Hippocampal formation (tissue), 2 donors: ENCODE results near the gene TXNRD2.

Source experiments
- DNase-seq, 2 donors: peaks; one replicate each; lab custom pipeline; 2025; lab: John Stamatoyannopoulos, UW

Gene TXNRD2

DNA sequence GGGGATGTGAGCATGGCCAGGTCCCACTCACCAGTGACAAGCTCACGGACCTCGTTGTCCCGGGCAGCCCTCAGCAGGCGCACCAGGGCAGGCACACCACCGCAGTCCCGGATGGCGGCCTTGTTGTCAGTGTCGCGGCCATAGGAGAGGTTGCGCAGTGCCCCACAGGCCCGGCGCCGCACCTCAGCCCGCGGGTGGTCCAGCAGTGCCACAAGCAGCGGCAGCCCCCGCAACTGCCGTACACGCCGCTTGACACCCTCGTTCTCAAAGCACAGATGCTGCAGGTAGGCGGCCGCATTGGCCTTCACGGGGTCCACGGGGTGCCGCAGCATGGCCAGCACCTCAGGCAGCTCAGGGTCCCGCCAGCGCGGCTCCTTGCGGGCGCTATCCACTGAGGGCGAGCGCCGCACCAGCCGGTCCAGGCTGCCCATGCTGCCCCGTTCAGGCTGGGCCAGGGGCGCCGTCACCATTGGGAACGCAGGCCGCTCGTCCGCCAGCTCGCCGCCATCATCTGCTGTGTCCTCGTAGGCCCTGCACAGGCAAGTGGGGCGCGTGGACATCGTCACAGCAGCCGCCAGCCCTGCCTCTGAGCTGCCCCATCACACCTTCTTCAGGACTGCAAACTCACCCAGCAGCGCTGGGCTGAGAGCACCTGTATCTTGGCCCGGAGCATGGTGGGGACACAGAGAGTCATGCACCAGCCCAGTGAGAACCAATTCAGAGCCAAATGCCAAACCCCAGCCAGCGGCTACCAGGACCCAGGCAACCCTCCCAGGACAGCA is 38.3 kb upstream of the TXNRD2 start:
- no peak for DNase-seq

DNA sequence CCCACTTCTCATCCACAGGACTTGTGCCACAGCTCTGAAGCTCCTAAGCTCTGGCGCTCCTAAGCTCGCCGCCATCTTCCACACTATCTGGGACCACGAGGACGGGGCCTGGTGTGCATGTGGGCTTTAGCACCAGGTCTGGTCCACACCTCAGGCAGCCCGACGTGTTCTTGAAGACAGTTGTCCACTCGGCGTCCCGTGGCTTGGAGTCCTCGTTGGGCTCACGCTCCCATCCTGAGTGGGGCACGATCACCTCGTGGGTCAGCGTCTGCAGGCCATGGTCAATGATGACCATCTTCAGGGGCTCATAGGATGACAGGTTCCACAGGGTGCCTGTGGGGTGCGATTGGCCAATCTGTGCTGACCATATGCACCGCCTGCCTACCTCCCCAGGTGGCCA is 37.1 kb upstream of the TXNRD2 start:
- DNase-seq, result no peak

DNA sequence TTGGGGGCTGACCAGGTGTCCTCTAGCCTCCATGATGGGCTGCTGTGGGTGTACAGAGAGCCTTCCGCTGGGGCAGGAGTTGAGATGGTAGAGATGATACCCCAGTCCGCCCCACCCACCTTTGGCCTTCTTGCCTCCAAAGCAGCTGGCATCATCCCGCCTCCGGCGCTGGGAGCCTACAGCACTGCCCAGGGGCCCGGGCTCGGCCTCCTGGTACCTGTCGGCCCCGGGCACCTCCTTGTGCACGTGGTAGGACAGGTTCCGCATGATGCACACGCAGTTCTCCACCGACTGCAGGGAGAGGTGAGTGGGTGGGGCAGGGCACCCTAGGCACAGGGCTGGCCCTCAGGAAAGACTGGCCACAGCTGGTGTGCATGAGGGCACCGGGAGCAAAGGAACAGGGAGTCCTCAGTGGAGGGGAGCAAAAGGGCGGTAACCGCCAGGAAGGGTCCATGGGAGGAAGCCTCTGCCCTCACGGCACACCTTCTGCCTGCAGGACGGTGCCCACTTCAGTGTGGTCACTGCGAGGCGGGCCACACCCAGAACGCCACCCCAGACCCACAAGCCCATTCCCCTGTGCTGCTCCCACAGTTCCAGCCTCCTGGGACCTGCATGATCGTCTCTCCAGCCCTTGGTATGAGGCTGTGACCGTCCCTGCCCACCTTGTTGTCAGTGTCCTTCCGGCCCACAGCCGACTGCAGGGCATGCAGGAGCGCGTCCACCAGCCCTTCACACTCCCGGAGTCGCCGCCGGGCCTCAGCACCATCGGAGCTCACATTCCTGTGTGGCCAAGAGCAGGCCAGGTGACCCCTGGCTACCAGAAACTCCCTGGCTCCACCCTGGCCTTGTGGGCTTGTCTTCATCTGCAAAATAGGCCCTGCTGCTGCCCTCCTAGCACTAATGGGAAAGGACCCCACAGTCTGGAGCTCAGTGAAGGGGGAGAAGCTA is 36.0 kb upstream of the TXNRD2 start:
- no peak for DNase-seq

DNA sequence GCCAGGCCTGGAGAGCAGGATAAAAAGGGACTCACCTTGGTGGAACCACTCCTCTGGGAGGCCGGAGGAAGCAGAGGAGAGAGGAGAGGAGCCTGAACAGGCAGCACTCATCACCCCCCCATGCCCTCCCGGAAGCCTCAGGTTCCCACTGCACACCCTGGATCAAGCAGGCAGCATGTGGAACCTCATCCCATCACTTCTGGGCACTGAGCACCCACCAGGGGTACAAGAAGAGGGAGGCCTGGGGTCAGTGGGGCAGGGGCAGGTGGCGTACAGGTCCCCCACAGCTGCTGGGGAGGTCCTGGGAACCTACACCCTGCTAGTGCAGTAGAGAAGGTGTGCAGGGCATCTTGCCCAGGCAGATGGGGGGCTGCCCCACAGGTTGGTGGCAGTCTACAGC is 35.1 kb upstream of the TXNRD2 start:
- no peak for DNase-seq

DNA sequence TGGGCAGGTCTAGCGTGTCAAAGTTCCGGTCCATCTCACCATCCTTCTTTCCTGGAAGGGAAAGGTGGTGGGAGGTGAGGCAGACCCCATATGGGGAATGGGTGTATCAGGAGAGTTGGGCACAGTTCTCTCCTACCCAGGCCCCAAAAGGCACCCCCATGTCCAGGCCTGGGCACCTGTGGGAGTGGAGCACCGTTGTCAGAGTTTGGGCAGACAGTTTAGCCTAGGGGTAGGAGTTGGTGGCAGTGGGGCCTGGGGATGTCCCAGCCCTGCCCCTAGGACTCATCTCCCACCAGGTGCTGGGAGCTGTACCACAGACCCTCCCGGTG is 34.1 kb upstream of the TXNRD2 start:
- DNase-seq, result no peak

DNA sequence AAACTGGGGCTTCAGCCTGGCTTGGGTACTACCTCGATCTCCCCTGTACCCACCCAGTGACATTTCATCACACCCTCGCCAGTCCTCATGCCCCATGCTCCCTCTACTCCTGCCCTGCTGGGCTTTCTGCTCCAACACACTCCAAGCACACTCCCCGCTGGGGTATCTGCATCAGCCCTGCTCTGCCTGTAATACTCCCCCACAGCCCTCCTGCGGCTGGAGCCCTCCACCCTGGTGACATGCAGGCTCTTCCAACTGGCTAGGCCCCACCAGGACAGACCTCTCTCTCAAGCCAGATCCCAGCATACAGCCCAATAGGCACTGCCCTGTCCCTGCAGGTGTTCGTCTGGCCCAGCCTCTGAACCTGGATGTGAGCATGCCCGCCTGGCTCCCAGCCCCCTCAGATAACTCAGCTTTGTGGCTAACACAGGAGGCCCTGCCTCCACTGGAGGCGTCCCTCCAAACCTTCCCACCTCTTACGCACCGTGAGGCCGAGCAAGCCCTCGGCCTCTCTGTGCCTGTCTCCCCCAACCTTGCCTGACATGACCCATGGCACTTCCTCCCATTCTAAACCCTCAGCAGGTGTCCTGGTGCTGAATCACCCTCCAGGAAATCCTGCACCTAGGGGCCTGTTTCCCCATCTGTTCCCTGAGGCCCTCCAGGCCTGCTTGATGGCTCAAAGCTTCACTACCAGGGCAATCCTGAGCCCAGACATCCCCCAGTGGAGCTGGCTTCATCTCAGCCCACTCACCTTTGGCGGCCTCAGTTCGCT is 33.5 kb upstream of the TXNRD2 start:
- DNase-seq, result no peak

DNA sequence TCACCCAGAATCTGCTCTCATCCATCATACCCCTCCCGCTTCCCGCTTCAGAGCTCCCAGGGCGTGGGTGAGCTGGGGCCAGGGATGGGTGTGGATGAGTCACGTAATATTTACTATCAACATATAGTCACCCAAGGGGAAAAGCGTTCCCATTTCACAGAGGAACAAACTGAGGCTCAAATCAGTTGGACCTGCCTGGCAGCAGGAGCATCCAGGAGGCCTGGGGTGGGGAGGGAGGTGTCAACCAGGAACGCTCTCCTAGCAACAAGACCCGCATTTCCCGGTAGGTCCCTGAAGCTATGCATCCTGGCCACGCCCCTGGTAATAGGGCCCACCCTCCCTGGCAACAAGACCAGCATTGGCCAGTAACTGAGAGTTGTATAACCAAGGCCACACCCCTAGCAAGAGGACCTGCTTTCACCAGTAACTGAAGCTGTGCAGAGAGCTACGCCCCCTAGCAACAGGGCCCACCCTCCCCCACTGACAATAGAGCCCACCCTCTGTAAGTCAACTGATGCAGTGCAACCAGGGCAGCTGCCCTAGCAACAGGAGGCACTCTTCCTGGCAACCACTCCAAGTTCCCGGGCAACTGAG is 32.7 kb upstream of the TXNRD2 start:
- no peak for DNase-seq

DNA sequence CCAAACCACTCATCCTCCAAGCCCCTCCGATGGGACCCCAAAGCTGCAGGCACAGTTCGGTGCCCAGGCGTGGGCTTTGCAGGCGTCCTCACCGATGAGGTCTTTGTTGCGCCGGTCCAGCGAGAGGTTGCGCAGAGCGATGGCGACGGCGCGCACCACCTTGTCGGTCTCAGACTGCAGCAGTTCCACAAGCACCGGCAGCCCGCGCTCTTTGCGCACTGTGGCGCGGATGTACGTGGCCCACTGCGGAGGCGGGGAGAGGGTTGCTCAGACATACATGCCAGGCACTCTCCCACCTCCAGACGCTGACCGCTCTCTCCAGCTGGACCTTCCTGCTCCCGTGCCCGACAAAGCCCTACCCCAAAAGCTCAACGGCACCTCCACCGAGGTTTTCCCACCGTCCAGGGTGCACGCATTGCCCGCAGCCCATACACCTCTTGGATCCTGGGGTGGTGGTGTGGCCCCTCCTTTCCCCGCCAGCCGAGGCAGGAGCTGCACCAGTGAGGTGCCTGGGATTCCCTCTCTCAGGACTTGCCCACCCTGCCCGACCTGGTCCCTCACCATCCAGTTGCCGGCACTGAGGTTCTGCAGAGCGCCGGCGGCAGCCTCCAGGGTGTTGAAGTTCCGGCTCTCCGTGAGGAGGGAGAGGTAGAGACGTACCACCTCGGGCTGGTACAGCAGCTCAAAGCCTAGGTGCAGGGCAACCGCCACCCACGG is 32.1 kb upstream of the TXNRD2 start:
- no peak for DNase-seq

DNA sequence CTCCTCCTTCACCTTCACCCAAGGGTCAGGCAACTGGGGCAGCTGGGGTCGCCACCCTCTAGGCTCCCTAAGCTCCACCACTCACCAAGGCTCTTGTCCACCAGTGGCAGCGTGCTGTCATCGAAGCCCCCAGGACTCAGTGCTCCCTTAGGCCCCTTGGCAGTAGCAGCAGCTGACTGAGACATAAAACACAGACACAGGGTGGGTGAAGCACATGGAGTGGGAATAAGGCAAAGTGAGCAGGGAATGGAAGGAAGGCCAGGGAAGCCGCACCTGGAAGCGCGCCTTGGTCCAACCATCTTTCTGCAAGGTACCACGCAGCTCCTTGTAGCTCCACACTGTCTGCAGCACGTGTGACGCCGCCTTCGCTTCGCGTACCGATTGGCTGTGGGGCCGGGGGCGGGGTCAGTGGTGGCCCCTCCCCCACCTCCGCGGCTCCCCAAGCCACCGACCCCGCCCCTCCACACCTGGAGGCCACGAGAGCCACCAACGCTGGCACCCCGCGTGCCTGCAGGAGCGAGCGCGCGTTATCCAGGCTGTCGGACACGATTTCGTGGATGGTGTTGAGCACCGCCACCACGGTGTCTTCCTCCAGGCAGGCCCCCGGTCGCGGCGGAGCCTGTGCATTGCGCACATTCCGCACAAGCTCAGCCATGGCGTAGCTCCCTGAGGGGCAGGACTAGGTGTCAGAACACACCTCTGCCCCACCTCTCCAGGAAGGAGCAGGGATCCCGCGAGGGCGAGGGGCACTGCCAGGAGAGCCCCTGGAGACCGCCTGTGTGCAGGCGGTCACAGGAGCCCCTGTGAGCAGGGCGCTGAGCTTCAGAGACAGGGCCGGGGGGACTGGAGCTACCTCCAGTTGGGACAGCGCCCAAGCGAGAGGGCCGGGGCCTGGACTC is 31.3 kb upstream of the TXNRD2 start:
- no peak for DNase-seq

DNA sequence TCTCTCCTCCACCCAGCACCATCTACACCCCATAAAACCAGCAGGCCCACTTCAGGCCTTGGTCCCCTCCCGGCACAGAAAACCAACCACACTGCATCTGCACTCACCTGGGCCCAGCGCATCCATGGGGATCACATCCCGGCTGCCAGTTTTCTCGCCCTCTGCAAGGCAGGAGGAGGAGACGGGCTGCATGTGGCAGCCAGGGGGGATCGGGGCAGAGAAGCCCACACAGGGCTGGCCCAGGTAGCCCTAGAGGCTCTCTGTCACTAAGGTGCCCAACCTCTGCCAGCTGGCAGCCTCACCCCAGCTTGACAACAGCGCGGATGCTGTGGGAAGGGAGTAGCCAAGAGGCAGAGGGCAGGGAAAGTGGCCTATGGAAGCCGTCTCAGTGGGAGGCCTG is 30.6 kb upstream of the TXNRD2 start:
- no peak for DNase-seq

DNA sequence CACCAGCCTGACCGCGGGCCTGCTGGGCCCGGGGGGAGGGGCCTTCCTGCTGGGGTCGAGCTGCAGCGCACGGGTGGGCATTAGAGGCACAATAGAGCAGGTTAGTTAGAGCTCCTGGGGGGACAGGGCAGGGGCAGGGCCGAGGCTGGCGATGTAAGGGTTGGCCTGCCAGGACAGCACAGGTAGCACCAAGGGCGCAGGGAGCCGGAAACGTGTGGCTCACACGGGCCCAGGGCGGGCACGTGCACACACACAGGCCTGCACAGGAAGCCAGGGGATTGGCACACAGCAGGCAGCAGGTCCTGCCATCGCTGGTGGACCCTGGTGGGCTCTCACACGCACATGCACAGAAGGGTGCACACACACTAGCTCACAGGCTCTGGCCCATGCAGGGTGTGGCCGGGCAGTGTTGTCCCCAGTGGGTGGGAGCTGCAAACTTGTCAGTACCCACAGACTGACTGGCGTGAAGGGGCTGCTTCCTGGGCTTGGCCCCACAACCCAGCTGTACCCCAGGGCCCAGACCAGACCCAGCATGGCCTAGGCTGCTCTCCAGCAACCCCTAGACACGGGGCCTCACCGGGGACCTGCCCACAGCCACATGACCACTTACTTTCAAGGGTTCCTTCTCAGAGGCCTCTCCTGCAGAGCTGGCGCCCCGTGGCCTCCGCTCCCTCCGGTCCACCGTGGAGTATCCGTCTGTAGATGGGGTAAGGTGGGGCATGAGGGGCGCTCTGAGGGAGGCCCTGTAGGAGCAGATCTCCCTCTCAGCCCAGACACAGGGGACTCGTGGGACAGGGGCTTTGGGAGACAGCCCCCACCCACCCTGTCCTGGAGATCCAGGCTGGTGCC is 29.9 kb upstream of the TXNRD2 start:
- DNase-seq, result no peak

DNA sequence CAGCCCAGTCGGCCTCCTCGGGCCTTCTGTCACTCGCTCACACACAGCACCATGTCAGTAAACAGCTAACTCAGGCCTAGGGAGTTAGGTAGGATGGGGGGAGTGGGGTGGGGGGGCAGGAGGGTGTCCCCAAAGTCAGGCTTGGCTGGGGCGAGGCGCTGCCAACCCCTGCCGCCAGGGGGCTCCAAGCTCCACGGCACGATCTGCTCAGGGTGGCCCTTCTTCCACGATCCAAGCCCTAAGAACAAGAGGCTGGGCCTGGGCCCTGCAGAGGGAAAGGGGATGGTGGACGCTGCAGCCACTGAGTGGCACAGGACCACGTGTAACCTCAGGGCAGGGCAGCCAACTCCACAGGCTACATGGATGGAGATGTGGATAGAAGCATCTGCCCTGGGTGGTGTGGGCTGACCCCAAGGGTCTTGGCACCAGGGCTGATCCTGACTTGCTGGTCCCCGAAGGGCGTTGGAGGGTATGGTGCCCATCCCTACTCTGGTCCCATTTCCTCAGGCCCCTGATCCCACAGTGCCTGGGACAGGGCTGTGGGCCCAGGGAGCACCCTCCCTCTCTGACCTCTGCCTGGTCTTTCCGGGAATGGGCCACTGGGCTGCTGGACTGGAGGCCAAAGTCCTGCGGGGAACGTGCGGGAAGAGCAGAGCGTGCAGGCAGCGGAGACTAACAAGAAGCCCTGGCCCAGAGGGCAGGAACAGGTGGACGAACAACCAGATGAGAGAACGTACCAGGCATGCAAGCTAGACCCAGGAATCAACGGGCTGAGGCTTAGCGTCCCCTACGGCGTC is 29.1 kb upstream of the TXNRD2 start:
- DNase-seq, result peak; percentile 53 to 57

DNA sequence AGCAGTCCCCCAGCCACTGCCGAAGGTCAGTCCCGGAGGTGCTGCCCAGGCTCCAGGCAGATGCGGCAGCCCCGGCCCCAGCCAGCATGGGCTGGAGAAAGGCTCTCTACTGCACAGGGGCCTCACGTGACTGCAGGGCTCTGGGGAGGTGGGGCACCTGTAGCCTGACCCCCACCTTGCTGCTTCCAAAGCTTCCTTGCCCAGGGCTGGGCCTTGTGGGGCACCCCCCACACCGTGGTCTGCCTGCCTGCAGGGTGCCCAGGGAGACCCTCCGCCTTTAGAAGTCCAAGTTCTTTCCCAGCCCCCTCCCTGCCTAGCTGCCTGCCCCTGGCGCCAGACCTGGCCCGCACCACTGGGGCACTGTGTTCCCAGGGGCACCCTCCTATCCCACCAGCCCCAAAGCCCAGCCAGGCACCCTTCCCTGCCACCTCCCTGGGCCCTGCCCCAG is 28.4 kb upstream of the TXNRD2 start:
- no peak for DNase-seq

DNA sequence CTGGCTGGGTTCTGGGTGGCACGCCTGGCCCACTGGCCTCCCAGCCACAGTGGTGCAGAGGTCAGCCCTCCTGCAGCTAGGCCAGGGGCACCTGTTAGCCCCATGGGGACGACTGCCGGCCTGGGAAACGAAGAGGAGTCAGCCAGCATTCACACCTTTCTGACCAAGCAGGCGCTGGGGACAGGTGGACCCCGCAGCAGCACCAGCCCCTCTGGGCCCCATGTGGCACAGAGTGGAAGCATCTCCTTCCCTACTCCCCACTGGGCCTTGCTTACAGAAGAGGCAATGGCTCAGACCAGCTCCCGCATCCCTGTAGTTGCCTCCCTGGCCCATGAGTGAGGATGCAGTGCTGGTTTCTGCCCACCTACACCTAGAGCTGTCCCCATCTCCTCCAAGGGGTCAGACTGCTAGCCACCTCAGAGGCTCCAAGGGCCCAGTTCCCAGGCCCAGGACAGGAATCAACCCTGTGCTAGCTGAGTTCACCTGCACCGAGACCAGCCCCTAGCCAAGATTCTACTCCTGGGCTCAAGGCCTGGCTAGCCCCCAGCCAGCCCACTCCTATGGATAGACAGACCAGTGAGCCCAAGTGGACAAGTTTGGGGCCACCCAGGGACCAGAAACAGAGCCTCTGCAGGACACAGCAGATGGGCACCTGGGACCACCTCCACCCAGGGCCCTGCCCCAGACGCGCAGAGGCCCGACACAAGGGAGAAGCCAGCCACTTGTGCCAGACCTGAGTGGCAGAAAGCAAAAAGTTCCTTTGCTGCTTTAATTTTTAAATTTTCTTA is 27.7 kb upstream of the TXNRD2 start:
- DNase-seq, result no peak

DNA sequence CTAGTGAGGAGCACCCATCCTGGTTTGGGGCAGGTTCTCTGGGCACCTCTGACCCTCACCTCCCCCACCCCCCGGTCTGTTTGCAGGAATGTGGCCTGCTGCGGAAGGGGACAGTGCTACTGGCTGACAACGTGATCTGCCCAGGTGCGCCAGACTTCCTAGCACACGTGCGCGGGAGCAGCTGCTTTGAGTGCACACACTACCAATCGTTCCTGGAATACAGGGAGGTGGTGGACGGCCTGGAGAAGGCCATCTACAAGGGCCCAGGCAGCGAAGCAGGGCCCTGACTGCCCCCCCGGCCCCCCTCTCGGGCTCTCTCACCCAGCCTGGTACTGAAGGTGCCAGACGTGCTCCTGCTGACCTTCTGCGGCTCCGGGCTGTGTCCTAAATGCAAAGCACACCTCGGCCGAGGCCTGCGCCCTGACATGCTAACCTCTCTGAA is 26.9 kb upstream of the TXNRD2 start:
- DNase-seq, result no peak

DNA sequence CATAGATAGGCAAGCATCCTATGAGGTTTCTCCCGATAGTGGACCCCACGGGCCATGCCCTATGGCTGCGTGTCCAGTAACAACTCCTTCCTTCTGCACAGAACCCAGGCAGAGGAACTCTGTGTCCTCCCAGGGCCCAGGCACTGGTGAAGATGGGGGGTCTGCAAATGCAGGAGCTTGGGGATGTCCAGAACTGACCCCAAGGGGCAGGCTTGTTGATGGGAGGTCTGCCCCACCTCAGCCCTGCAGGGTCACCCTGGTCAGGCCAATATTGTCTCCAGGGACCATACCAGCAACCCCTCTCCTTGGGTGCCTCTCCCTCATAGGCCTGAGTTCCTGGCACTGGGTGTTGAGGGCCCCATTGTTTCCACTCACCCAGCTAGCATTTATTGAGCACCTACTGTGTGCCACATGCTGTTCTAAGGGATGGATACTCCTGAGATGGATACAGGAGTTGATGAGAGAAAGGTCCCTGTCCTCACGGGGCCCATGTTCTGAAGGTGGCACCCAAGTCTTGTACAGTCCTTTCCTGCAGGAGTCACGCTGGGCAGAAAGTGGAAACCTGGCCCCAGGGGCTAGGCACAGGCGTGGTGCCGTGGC is 26.3 kb upstream of the TXNRD2 start:
- no peak for DNase-seq
